HG03571 (cell line): ENCODE data around the gene LAMA2.

Source experiments
- ATAC-seq: cut with Tn5 transposase; IDR thresholded peaks from one replicate; pipeline ENCODE4 v1.9.1; 2021; ENCODE audit not compliant: unreplicated experiment

LAMA2 gene

GRCh38 chr6:128882991-128883611, at the start of gene LAMA2:
Gene LAMA2 (plus strand): TSS chr6:128883138. CDS start chr6:128883246, 108 bp downstream.
- ATAC-seq: no peak

- ATAC-seq: no peak
Measured at GRCh38 chr6:128836761-128837160, 46.2 kb upstream of the LAMA2 start.

- no peak for ATAC-seq
Measured at GRCh38 chr6:128841518-128841917, 41.4 kb upstream of the LAMA2 start.

GRCh38 chr6:128844598-128844997, 38.3 kb upstream of the LAMA2 start:
- no peak for ATAC-seq

- ATAC-seq: no peak
Measured at GRCh38 chr6:128847431-128848210, 35.3 kb upstream of the LAMA2 start.

GRCh38 chr6:128848212-128848935, 34.6 kb upstream of the LAMA2 start:
- ATAC-seq: no peak

GRCh38 chr6:128855581-128856085, 27.3 kb upstream of the LAMA2 start:
- ATAC-seq: no peak

GRCh38 chr6:128857806-128858205, 25.1 kb upstream of the LAMA2 start:
- no peak for ATAC-seq

- ATAC-seq: no peak
Measured at GRCh38 chr6:128860782-128861181, 22.2 kb upstream of the LAMA2 start.

- ATAC-seq: no peak
Measured at GRCh38 chr6:128863983-128864382, 19.0 kb upstream of the LAMA2 start.

GRCh38 chr6:128870746-128871145, 12.2 kb upstream of the LAMA2 start:
- ATAC-seq: no peak

GRCh38 chr6:128874863-128875262, 8.1 kb upstream of the LAMA2 start:
- no peak for ATAC-seq

- ATAC-seq: no peak
Measured at GRCh38 chr6:128882560-128882959, 378 bp upstream of the LAMA2 start.

- ATAC-seq: no peak
Measured at GRCh38 chr6:128883906-128884305, 968 bp downstream of the LAMA2 start.

- ATAC-seq: no peak
Measured at GRCh38 chr6:128885381-128885780, 2.4 kb downstream of the LAMA2 start.

GRCh38 chr6:128886706-128887105, 3.8 kb downstream of the LAMA2 start:
- no peak for ATAC-seq

- no peak for ATAC-seq
Measured at GRCh38 chr6:128888444-128889175, 5.7 kb downstream of the LAMA2 start.

GRCh38 chr6:128889870-128890269, 6.9 kb downstream of the LAMA2 start:
- no peak for ATAC-seq

GRCh38 chr6:128892079-128892478, 9.1 kb downstream of the LAMA2 start:
- no peak for ATAC-seq

GRCh38 chr6:128899341-128900050, 16.6 kb downstream of the LAMA2 start:
- ATAC-seq: no peak
